PC-9 (cell line): ENCODE results near the gene DNAJB6. TPM values are rescaled to one million over a fixed set of nuclear protein-coding genes. Genes with fewer than 3 reads are reported as not detected.
A peak's percentile ranks its signal among the peaks of the same experiment; 100 is the strongest.

Experiments
- BruUV-seq: library from RNA; stranded (reverse); fragments of 400-500 nt; replicated peaks from 2 replicates; lab custom pipeline; 2021; lab: Mats Ljungman, UMichigan
- CTCF ChIA-PET: fragments of 300-600 bp; sonication (Branson Sonifier 250); formaldehyde crosslinking; loops from one replicate; lab custom pipeline; 2022; ENCODE audit warnings: antibody characterized with exemption; lab: Charles Lee
- POLR2A ChIA-PET: fragments of 300-600 bp; sonication (Branson Sonifier 250); formaldehyde crosslinking; loops from one replicate; lab custom pipeline; 2022; ENCODE audit warnings: antibody characterized with exemption; ENCODE audit not compliant: unreplicated experiment; lab: Charles Lee
- DNase-seq, 2 experiments: peaks; one replicate each; pipeline versions ENCODE4 v3.0.0 to v3.0.0-alpha.2; 2015 to 2022; ENCODE audit warnings: mixed read lengths in 1 of 2
- H2AFZ ChIP-seq: fragments of 200-600 bp; sonication (generic); 2 replicates; pipeline ENCODE4 v1.8.1; 2017; ENCODE audit warnings: antibody characterized with exemption
- H3F3A ChIP-seq: fragments of 200-600 bp; sonication (generic); 2 replicates; pipeline ENCODE4 v1.8.1; 2017; ENCODE audit warnings: antibody characterized with exemption, mild to moderate bottlenecking, low read depth; ENCODE audit not compliant: insufficient read depth
- H3K27ac ChIP-seq: fragments of 200-600 bp; sonication (generic); 2 replicates; pipeline ENCODE4 v1.6.1; 2016; ENCODE audit warnings: mixed run types
- H3K27me3 ChIP-seq: fragments of 200-600 bp; sonication (generic); 2 replicates; pipeline ENCODE4 v1.6.1; 2016; ENCODE audit warnings: low read depth, mixed run types; ENCODE audit not compliant: insufficient read depth
- H3K36me3 ChIP-seq: fragments of 200-600 bp; sonication (generic); 2 replicates; pipeline ENCODE4 v1.6.1; 2016; ENCODE audit warnings: low read depth, mixed run types
- H3K4me1 ChIP-seq: fragments of 200-600 bp; sonication (generic); replicated peaks from 2 replicates; pipeline ENCODE4 v1.6.1; 2016; ENCODE audit warnings: mixed run types; ENCODE audit not compliant: insufficient read depth
- H3K4me2 ChIP-seq: fragments of 200-600 bp; sonication (generic); 2 replicates; pipeline ENCODE4 v1.6.1; 2017; ENCODE audit warnings: mixed run types
- H3K4me3 ChIP-seq: fragments of 200-600 bp; sonication (generic); 2 replicates; pipeline ENCODE4 v1.6.1; 2016; ENCODE audit warnings: mixed run types
- H3K79me2 ChIP-seq: fragments of 200-600 bp; sonication (generic); 2 replicates; pipeline ENCODE4 v1.6.1; 2017; ENCODE audit warnings: low read depth, mixed run types
- H3K9me2 ChIP-seq: fragments of 200-600 bp; sonication (generic); 2 replicates; pipeline ENCODE4 v1.8.1; 2017; ENCODE audit warnings: mild to moderate bottlenecking; ENCODE audit not compliant: insufficient read depth
- H3K9me3 ChIP-seq: fragments of 200-600 bp; sonication (generic); 2 replicates; pipeline ENCODE4 v1.8.1; 2016; ENCODE audit warnings: low read depth; ENCODE audit not compliant: insufficient read depth
- H4K20me1 ChIP-seq: fragments of 200-600 bp; sonication (generic); 2 replicates; pipeline ENCODE4 v1.8.1; 2017; ENCODE audit not compliant: insufficient read depth
- EZH2 ChIP-seq: fragments of 200-600 bp; sonication (generic); IDR thresholded peaks from 2 replicates; pipeline ENCODE4 v1.8.0; 2017; ENCODE audit warnings: antibody characterized with exemption, low read depth
- intact Hi-C: fragments of 100-400 bp; cut with micrococcal nuclease; formaldehyde crosslinking; loops from one replicate; pipeline ENCODE4 v1.10.0; 2022; ENCODE audit not compliant: unreplicated experiment
- total RNA-seq: library from RNA; stranded (reverse); gene quantifications from 2 replicates; pipeline ENCODE4 v1.2.3, GENCODE V29; 2021
- TF ChIP-seq, protein P1 (sequence below): fragments of 200-600 bp; sonication (generic); conservative IDR thresholded peaks from 2 replicates; pipeline ENCODE4 v1.6.1; 2017; ENCODE audit warnings: mixed run types, antibody characterized with exemption, mild to moderate bottlenecking, moderate library complexity

The DNAJB6 gene
- total RNA-seq, 1 experiment from 2014 or later, result 182 TPM

DNA sequence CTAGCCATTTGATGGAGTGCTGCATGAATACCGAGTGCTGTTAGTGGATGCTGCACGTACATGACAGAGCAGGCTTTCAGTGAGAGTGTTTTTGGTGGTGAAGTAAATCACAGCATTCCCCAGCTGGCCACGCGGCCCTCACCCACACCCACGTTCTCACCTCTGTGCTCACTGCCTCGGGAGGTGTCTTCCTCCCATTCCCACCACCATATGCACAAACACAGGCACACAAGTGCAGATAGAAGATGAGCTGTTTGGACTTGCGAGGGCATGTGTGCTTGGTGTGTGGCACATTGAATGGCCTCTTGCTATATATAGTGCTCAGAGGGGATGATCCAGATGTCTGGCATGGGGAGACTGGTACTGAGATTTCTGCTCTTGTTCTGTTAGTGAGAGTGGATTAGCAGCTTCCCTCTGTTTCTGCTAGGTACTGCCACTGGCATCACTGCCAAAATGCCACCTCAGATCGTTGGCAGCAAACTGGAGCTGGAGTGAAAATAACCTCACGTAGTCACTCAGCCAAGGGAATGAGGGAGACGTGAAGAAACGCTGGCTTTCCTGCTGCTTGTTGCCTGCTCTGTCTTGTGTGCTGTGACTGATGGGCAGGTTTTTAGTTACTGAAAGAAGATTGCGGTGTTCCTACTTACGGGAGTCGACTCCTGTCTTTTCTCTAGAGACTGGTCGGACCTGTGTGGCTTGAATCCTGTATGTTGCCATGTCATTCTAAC, 19.1 kb downstream of the DNAJB6 start:
- TF ChIP-seq, protein P1, sequence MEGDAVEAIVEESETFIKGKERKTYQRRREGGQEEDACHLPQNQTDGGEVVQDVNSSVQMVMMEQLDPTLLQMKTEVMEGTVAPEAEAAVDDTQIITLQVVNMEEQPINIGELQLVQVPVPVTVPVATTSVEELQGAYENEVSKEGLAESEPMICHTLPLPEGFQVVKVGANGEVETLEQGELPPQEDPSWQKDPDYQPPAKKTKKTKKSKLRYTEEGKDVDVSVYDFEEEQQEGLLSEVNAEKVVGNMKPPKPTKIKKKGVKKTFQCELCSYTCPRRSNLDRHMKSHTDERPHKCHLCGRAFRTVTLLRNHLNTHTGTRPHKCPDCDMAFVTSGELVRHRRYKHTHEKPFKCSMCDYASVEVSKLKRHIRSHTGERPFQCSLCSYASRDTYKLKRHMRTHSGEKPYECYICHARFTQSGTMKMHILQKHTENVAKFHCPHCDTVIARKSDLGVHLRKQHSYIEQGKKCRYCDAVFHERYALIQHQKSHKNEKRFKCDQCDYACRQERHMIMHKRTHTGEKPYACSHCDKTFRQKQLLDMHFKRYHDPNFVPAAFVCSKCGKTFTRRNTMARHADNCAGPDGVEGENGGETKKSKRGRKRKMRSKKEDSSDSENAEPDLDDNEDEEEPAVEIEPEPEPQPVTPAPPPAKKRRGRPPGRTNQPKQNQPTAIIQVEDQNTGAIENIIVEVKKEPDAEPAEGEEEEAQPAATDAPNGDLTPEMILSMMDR, result no peak
- no peak for TF ChIP-seq EZH2
- H3K4me2 ChIP-seq, result peak overlapping the region; percentile 31; the same call in 1 of the 2 replicates
- no peak overlapping the region for H3K4me3 ChIP-seq
- peaks cover 98% of the 10 kb centered on the region for H4K20me1 ChIP-seq
- ChIA-PET POLR2A (interaction anchor here (0.7 kb wide), 1 partner anchor 53 kb away, joined by 3 read pairs; no protein-coding TSS in a partner anchor), CTCF (interaction anchor here (0.6 kb wide), 1 partner anchor 33 kb away, joined by 3 read pairs; no protein-coding TSS in a partner anchor)
- H3K9me3 ChIP-seq, result no peaks in the 10 kb centered on the region
- peak overlapping the region; percentile 40 for H3K27ac ChIP-seq
- no peak overlapping the region for H2AFZ ChIP-seq
- DNase-seq, result peak; percentile 64 to 69
- BruUV-seq, result no TSS peak
- H3F3A ChIP-seq, result peaks cover 70% of the 10 kb centered on the region
- intact Hi-C loops, result loop anchor here (2.0 kb wide), 1 partner anchor 15 kb away; no protein-coding TSS in a partner anchor
- peaks cover 33% of the 10 kb centered on the region for H3K36me3 ChIP-seq
- H3K4me1 ChIP-seq, result peaks cover 38% of the 10 kb centered on the region
- peaks cover 99% of the 10 kb centered on the region for H3K79me2 ChIP-seq
- no peaks in the 10 kb centered on the region for H3K27me3 ChIP-seq
- no peaks in the 10 kb centered on the region for H3K9me2 ChIP-seq

DNA sequence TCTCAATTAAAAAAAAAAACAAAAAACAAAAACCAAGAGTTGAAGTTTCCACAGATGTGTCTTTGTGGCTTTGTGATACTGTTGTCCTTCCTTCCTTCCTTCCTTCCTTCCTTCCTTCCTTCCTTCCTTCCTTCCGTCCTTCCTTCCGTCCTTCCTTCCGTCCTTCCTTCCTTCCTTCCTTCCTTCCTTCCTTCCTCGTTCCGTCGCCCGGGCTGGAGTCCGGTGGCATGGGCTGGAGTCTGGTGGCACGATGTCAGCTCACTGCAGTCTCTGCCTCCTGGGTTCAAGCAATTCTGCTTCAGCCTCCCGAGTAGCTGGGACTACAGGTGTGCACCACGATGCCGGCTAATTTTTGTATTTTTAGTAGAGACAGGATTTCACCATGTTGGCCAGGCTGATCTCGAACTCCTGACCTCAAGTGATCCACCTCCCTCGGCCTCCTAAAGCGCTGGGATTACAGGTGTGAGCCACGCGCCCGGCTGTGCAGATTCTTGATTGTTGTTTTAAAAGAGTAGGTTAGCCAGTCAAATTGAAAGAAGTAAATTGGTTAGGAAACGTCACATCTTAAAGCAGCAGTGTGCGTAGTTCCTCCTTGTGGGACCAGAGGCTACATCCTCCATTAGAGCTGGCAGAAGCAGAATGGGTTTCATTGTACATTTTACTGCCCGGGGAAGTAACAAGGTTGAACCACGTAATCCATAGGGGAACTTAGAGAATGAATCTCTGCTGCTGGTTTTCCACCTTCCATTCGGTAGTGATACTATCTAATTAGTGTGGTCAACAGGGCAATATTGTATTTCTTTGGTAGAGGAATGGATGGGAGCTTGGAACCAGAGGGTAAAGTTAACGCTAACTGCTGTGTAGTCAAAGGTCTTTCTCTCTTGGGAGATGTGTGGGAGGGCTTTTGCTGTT, 20.6 kb downstream of the DNAJB6 start:
- Histone ChIP-seq H3K4me2 (no peak overlapping the region), H3F3A (peaks cover 68% of the 10 kb centered on the region), H3K9me3 (no peaks in the 10 kb centered on the region), H3K4me3 (no peak overlapping the region), H2AFZ (no peak overlapping the region), H3K36me3 (peaks cover 41% of the 10 kb centered on the region), H3K27ac (no peak overlapping the region), H3K27me3 (no peaks in the 10 kb centered on the region), H3K9me2 (no peaks in the 10 kb centered on the region), H4K20me1 (peaks cover 98% of the 10 kb centered on the region), H3K4me1 (peaks cover 31% of the 10 kb centered on the region), H3K79me2 (peaks cover 99% of the 10 kb centered on the region)
- CTCF ChIA-PET, result no interaction called here
- no TSS peak for BruUV-seq
- intact Hi-C loops, result loop anchor here (2.0 kb wide), 1 partner anchor 17 kb away; no protein-coding TSS in a partner anchor
- no peak for DNase-seq
- TF ChIP-seq EZH2, result no peak
- TF ChIP-seq, protein P1, result no peak
- POLR2A ChIA-PET, result no interaction called here

DNA sequence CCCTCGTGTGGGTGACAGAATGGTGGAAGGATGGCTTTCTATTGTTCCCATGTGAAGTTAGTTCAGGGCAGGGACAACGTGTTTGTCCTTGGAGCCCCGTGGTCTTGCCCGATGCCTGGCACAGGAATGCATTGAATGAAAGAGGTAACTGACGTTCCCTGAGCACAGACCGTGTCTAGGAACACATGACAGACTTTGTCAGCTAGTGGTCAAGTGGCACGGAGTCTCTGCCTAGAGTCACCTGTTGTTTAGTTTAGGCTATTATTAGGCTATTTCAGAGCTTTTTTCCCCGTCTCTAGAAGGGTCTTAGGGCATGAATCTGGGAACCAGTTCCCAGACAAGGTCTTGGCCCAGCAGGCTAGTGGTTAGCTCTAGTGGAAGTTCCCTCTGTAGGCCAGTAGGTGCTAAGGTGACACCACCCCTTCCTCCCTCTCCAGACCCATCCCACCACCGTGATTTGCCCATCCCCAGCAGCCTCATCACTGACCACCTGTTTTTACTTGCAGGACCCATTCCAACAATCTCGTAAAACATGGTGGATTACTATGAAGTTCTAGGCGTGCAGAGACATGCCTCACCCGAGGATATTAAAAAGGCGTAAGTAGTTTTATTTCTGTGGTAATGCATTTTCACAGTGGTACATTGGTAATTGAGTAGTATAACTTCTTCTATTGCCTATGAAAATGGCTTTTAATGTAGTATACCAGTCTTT, 21.4 kb downstream of the DNAJB6 start:
- Histone ChIP-seq H3K27ac (no peak overlapping the region), H3K27me3 (no peaks in the 10 kb centered on the region), H3K4me2 (no peak overlapping the region), H3F3A (peaks cover 65% of the 10 kb centered on the region), H3K9me2 (no peaks in the 10 kb centered on the region), H3K79me2 (peaks cover 99% of the 10 kb centered on the region), H3K9me3 (no peaks in the 10 kb centered on the region), H3K36me3 (peaks cover 49% of the 10 kb centered on the region), H3K4me1 (peaks cover 31% of the 10 kb centered on the region), H3K4me3 (no peak overlapping the region), H2AFZ (no peak overlapping the region), H4K20me1 (peaks cover 98% of the 10 kb centered on the region)
- BruUV-seq, result no TSS peak
- ChIA-PET CTCF (no interaction called here), POLR2A (no interaction called here)
- intact Hi-C loops, result no loop called here
- no peak for DNase-seq
- TF ChIP-seq EZH2, result no peak
- TF ChIP-seq, protein P1, result no peak
